HCT116 (cell line): ENCODE measurements around the gene MMS22L.

Experiments used
- ATF3 ChIP-seq: IDR thresholded peaks from 2 replicates; pipeline ENCODE4 v1.6.1; 2012
- CEBPB ChIP-seq: IDR thresholded peaks from 2 replicates; pipeline ENCODE4 v1.6.1; 2012; ENCODE audit warnings: low read depth
- CTCF ChIP-seq, 3 experiments: fragments of 200-600 bp in 1 of 3; sonication (generic) in 1 of 3; IDR thresholded peaks in 2 of 3; conservative IDR thresholded peaks in 1 of 3; 2 replicates each; pipeline ENCODE4 v1.5.1; 2012 to 2017; ENCODE audit warnings: low read depth in 2 of 3, low read length in 2 of 3, antibody characterized with exemption in 1 of 3, borderline replicate concordance in 1 of 3, control low read depth in 1 of 3, mild to moderate bottlenecking in 1 of 3, mixed read lengths in 1 of 3, mixed run types in 1 of 3, moderate library complexity in 1 of 3; ENCODE audit not compliant: insufficient read depth in 1 of 3
- EGR1 ChIP-seq: IDR thresholded peaks from 2 replicates; pipeline ENCODE4 v1.6.1; 2012; ENCODE audit warnings: low read depth
- ELF1 ChIP-seq: IDR thresholded peaks from 2 replicates; pipeline ENCODE4 v1.6.1; 2012; ENCODE audit warnings: low read depth, borderline replicate concordance
- EZH2 ChIP-seq: fragments of 200-600 bp; sonication (generic); IDR thresholded peaks from 2 replicates; pipeline ENCODE4 v1.6.1; 2017; ENCODE audit warnings: antibody characterized with exemption, mixed run types
- EZH2phosphoT487 ChIP-seq: fragments of 200-600 bp; IDR thresholded peaks from 2 replicates; pipeline ENCODE4 v1.6.1; 2018; ENCODE audit warnings: antibody characterized with exemption, borderline replicate concordance
- FOSL1 ChIP-seq: IDR thresholded peaks from 2 replicates; pipeline ENCODE4 v1.6.1; 2012; ENCODE audit warnings: low read depth
- MAX ChIP-seq: IDR thresholded peaks from 2 replicates; pipeline ENCODE4 v1.6.1; 2012
- POLR2A ChIP-seq: IDR thresholded peaks from 2 replicates; pipeline ENCODE4 v1.7.0; 2011; ENCODE audit warnings: borderline replicate concordance; ENCODE audit not compliant: insufficient read depth, insufficient read length; ENCODE audit errors: extremely low read depth
- POLR2AphosphoS5 ChIP-seq: IDR thresholded peaks from 2 replicates; pipeline ENCODE4 v1.6.1; 2011; ENCODE audit warnings: mild to moderate bottlenecking, low read depth, low read length, moderate library complexity
- RAD21 ChIP-seq: IDR thresholded peaks from 2 replicates; pipeline ENCODE4 v1.6.1; 2012; ENCODE audit warnings: low read depth, mild to moderate bottlenecking

GRCh38 chr6:97222903-97223302 lies 60.1 kb downstream of the MMS22L start:
- no peak for TF ChIP-seq CTCF (IDR thresholded peaks at IDR 0.05 in 2 of 3, conservative IDR thresholded peaks at IDR 0.05 in 1 of 3; ENCODE audit: borderline replicate concordance in 1 of 3, insufficient read depth in 1 of 3, low read depth in 2 of 3, low read length in 2 of 3)
- no peak for TF ChIP-seq ELF1
- TF ChIP-seq POLR2A, result no peak
- no peak for TF ChIP-seq EGR1
- no peak for TF ChIP-seq RAD21
- TF ChIP-seq CEBPB, result no peak
- no peak for TF ChIP-seq EZH2
- TF ChIP-seq EZH2phosphoT487, result no peak
- TF ChIP-seq FOSL1, result no peak
- TF ChIP-seq ATF3, result no peak
- no peak for TF ChIP-seq MAX
- TF ChIP-seq POLR2AphosphoS5, result no peak
